ENCODE data around the gene MIEF2.

- no peak for TF ChIP-seq EZH2phosphoT487 (IDR thresholded peaks at IDR 0.05; ENCODE audit: insufficient read depth, low read depth)
- TF ChIP-seq EZH2 (IDR thresholded peaks at IDR 0.05; ENCODE audit: insufficient read depth, poor library complexity, severe bottlenecking): no peak
Measured at GRCh38 chr17:18248300-18248731, 12.1 kb upstream of the MIEF2 start.

Data from GM23248 (cell line).